HG03139 (cell line): Measurements from ENCODE around the gene AOPEP.
"Not testable (repeated sequence)": the region's sequence is repeated elsewhere in the genome, so short reads cannot be mapped to it uniquely, and the experiment has no call there.

Experiments
- ATAC-seq: cut with Tn5 transposase; IDR thresholded peaks from one replicate; pipeline ENCODE4 v1.9.1; 2021; ENCODE audit not compliant: unreplicated experiment

Gene AOPEP

GRCh38 chr9:94949370-94949769 lies 222.9 kb downstream of the AOPEP start:
- ATAC-seq, result no peak

GRCh38 chr9:94950040-94950578 lies 223.6 kb downstream of the AOPEP start:
- ATAC-seq, result no peak

GRCh38 chr9:94950579-94951323 lies 224.3 kb downstream of the AOPEP start:
- ATAC-seq, result no peak

GRCh38 chr9:94951324-94952135 lies 225.0 kb downstream of the AOPEP start:
- no peak for ATAC-seq

- no peak for ATAC-seq
Measured at GRCh38 chr9:94952565-94953373, 226.3 kb downstream of the AOPEP start.

- no peak for ATAC-seq
Measured at GRCh38 chr9:94956731-94957130, 230.2 kb downstream of the AOPEP start.

GRCh38 chr9:94960964-94961363 lies 234.5 kb downstream of the AOPEP start:
- no peak for ATAC-seq

GRCh38 chr9:94961870-94962269 lies 235.4 kb downstream of the AOPEP start:
- no peak for ATAC-seq

- not testable (repeated sequence) for ATAC-seq
Measured at GRCh38 chr9:94965631-94966030, 239.1 kb downstream of the AOPEP start.

- not testable (repeated sequence) for ATAC-seq
Measured at GRCh38 chr9:94966046-94966445, 239.5 kb downstream of the AOPEP start.

- ATAC-seq, result no peak
Measured at GRCh38 chr9:94967482-94967881, 241.0 kb downstream of the AOPEP start.

GRCh38 chr9:94971378-94972131 lies 245.1 kb downstream of the AOPEP start:
- no peak for ATAC-seq

GRCh38 chr9:94973451-94973941 lies 247.0 kb downstream of the AOPEP start:
- no peak for ATAC-seq

- no peak for ATAC-seq
Measured at GRCh38 chr9:94974154-94974879, 247.8 kb downstream of the AOPEP start.

- ATAC-seq, result no peak
Measured at GRCh38 chr9:94975480-94975879, 249.0 kb downstream of the AOPEP start.

GRCh38 chr9:94976077-94976476 lies 249.6 kb downstream of the AOPEP start:
- ATAC-seq, result no peak

GRCh38 chr9:94977416-94977815 lies 250.9 kb downstream of the AOPEP start:
- no peak for ATAC-seq

GRCh38 chr9:94979904-94980507 lies 253.5 kb downstream of the AOPEP start:
- no peak for ATAC-seq
